SU-DHL-6 (cell line): ENCODE results near the gene CRTC3.

Experiments used
- H2AFZ ChIP-seq: fragments of 200-600 bp; sonication (generic); 2 replicates; pipeline ENCODE4 v1.6.1; 2014; ENCODE audit warnings: low read depth, mild to moderate bottlenecking, moderate library complexity, mixed read lengths, antibody characterized with exemption, low read length; ENCODE audit not compliant: severe bottlenecking
- H3F3A ChIP-seq: fragments of 200-600 bp; shearing (Covaris generic); 2 replicates; pipeline ENCODE4 v1.6.0; 2016; ENCODE audit warnings: antibody characterized with exemption, mild to moderate bottlenecking; ENCODE audit not compliant: insufficient read depth
- H3K27ac ChIP-seq: fragments of 200-600 bp; sonication (generic); 2 replicates; pipeline ENCODE4 v1.5.1; 2016; ENCODE audit warnings: low read depth, mild to moderate bottlenecking, low read length, moderate library complexity, mixed read lengths
- H3K27me3 ChIP-seq: fragments of 200-600 bp; sonication (generic), shearing (Covaris generic); 2 replicates; pipeline ENCODE4 v1.6.0; 2014; ENCODE audit warnings: mild to moderate bottlenecking, low read length
- H3K36me3 ChIP-seq: fragments of 200-600 bp; sonication (generic); 2 replicates; pipeline ENCODE4 v1.6.1; 2014; ENCODE audit warnings: mild to moderate bottlenecking, low read length, mixed read lengths
- H3K4me2 ChIP-seq: fragments of 300-600, 200-600 bp; shearing (Covaris generic), sonication (generic); 2 replicates; pipeline ENCODE4 v1.6.0; 2014; ENCODE audit warnings: low read length, low read depth, mild to moderate bottlenecking; ENCODE audit not compliant: poor library complexity, severe bottlenecking
- H3K4me3 ChIP-seq: fragments of 200-600 bp; sonication (generic); 2 replicates; pipeline ENCODE4 v1.5.1; 2014; ENCODE audit warnings: antibody characterized with exemption, low read length, mild to moderate bottlenecking, mixed read lengths; ENCODE audit not compliant: insufficient read depth, poor library complexity, severe bottlenecking
- H3K79me2 ChIP-seq: fragments of 200-600 bp; sonication (generic); 2 replicates; pipeline ENCODE4 v1.6.1; 2014; ENCODE audit warnings: mild to moderate bottlenecking, low read length, moderate library complexity; ENCODE audit not compliant: insufficient read depth
- H3K9ac ChIP-seq: fragments of 200-600 bp; sonication (generic); 2 replicates; pipeline ENCODE4 v1.7.0; 2014; ENCODE audit warnings: mild to moderate bottlenecking, low read length
- H3K9me2 ChIP-seq: fragments of 200-600 bp; sonication (generic); replicated peaks from 2 replicates; pipeline ENCODE4 v1.6.1; 2014; ENCODE audit warnings: low read length; ENCODE audit not compliant: insufficient read depth
- H3K9me3 ChIP-seq: fragments of 200-600 bp; sonication (generic); 2 replicates; pipeline ENCODE4 v1.6.1; 2014; ENCODE audit warnings: low read length, mixed read lengths; ENCODE audit not compliant: insufficient read depth
- H4K20me1 ChIP-seq: fragments of 200-600 bp; sonication (generic); 2 replicates; pipeline ENCODE4 v1.6.1; 2014; ENCODE audit warnings: low read depth, mild to moderate bottlenecking, antibody characterized with exemption, low read length, moderate library complexity, mixed read lengths
- EZH2phosphoT487 ChIP-seq: fragments of 200-600 bp; sonication (generic), shearing (Covaris generic); conservative IDR thresholded peaks from 2 replicates; pipeline ENCODE4 v1.6.1; 2018; ENCODE audit warnings: mild to moderate bottlenecking, antibody characterized with exemption, low read length, moderate library complexity, mixed read lengths
- TF ChIP-seq, protein P1 (sequence below): fragments of 200-600 bp; sonication (generic); IDR thresholded peaks from one replicate; pipeline ENCODE4 v1.5.1; 2017; ENCODE audit warnings: antibody characterized with exemption, mild to moderate bottlenecking, low read length, moderate library complexity; ENCODE audit not compliant: insufficient read depth, poor library complexity, severe bottlenecking

The CRTC3 gene

DNA sequence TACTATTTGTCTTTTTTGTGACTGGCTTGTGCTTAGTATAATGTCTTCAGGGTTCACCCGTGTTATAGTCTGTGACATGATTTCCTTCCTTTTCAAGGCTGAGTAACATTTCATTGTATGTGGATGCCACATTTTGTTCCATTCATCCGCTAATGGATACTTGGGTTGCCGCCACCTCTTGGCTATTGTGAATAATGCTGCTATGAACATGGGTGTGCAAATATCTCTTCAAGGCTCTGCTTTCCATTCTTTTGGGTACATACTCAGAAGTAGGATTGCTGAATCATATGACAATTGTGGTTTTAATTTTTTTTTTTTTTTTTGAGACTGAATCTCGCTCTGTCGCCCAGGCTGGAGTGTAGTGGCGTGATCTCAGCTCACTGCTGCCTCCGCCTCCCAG is 15.4 kb downstream of the CRTC3 start:
- Histone ChIP-seq H3K4me3 (no peak overlapping the region), H3K36me3 (no peaks in the 10 kb centered on the region), H3K27ac (no peak overlapping the region), H3K27me3 (no peaks in the 10 kb centered on the region), H3F3A (no peaks in the 10 kb centered on the region), H2AFZ (no peak overlapping the region), H3K79me2 (no peaks in the 10 kb centered on the region), H3K9me3 (no peaks in the 10 kb centered on the region), H3K9me2 (no peaks in the 10 kb centered on the region), H4K20me1 (no peaks in the 10 kb centered on the region), H3K9ac (no peak overlapping the region), H3K4me2 (no peak overlapping the region)
- TF ChIP-seq, protein P1, sequence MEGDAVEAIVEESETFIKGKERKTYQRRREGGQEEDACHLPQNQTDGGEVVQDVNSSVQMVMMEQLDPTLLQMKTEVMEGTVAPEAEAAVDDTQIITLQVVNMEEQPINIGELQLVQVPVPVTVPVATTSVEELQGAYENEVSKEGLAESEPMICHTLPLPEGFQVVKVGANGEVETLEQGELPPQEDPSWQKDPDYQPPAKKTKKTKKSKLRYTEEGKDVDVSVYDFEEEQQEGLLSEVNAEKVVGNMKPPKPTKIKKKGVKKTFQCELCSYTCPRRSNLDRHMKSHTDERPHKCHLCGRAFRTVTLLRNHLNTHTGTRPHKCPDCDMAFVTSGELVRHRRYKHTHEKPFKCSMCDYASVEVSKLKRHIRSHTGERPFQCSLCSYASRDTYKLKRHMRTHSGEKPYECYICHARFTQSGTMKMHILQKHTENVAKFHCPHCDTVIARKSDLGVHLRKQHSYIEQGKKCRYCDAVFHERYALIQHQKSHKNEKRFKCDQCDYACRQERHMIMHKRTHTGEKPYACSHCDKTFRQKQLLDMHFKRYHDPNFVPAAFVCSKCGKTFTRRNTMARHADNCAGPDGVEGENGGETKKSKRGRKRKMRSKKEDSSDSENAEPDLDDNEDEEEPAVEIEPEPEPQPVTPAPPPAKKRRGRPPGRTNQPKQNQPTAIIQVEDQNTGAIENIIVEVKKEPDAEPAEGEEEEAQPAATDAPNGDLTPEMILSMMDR: no peak
- no peak for TF ChIP-seq EZH2phosphoT487

- Histone ChIP-seq H3K9ac (no peak overlapping the region), H3K9me2 (no peaks in the 10 kb centered on the region), H3K79me2 (no peaks in the 10 kb centered on the region), H3K4me3 (no peak overlapping the region), H2AFZ (no peak overlapping the region), H3K36me3 (no peaks in the 10 kb centered on the region), H3K4me2 (no peak overlapping the region), H4K20me1 (no peaks in the 10 kb centered on the region), H3K27ac (no peak overlapping the region), H3F3A (no peaks in the 10 kb centered on the region), H3K9me3 (no peaks in the 10 kb centered on the region), H3K27me3 (no peaks in the 10 kb centered on the region)
- TF ChIP-seq EZH2phosphoT487: no peak
- TF ChIP-seq, protein P1: no peak
Measured at GRCh38 chr15:90547540-90547939, 17.8 kb downstream of the CRTC3 start.

DNA sequence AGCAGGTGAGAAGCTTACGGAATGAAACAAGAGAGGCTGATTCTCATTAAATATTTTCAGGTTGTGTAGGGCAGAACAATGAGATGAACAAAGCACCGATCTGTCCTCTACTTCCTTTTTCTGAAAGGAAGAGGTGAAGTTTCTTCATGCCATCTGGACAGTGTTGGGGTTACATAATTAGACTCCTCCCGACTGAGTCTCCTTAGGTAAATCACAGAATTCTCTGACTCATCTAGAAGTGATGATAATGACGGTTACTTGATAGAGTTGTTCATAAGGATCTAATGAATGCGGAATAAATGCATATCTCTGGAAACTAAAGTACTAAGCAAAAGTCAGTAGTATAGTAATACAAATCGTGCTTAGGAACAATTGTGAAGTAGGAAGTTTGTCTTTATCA is 21.2 kb downstream of the CRTC3 start:
- H3K9ac ChIP-seq: no peak overlapping the region
- no peak overlapping the region for H3K4me2 ChIP-seq
- H3K4me3 ChIP-seq: no peak overlapping the region
- no peak overlapping the region for H3K27ac ChIP-seq
- TF ChIP-seq EZH2phosphoT487: no peak
- TF ChIP-seq, protein P1: no peak
- no peaks in the 10 kb centered on the region for H3K36me3 ChIP-seq
- H3K9me2 ChIP-seq: no peaks in the 10 kb centered on the region
- H3K27me3 ChIP-seq: no peaks in the 10 kb centered on the region
- no peaks in the 10 kb centered on the region for H4K20me1 ChIP-seq
- no peaks in the 10 kb centered on the region for H3K9me3 ChIP-seq
- no peaks in the 10 kb centered on the region for H3F3A ChIP-seq
- no peaks in the 10 kb centered on the region for H3K79me2 ChIP-seq
- H2AFZ ChIP-seq: no peak overlapping the region
